Osteoblast (primary cell): Measurements from ENCODE around the gene GRID1. TPM values are rescaled to one million over a fixed set of nuclear protein-coding genes. Genes with fewer than 3 reads are reported as not detected.

Source experiments
- DNase-seq: peaks from one replicate; pipeline ENCODE4 v3.0.0; 2011; ENCODE audit warnings: low spot score, mixed read lengths; ENCODE audit not compliant: insufficient read length; ENCODE audit errors: missing footprints
- H2AFZ ChIP-seq: 2 replicates; pipeline ENCODE4 v1.6.0; 2011; ENCODE audit warnings: mild to moderate bottlenecking, low read length
- H3K27ac ChIP-seq: 2 replicates; pipeline ENCODE4 v1.5.1; 2011; ENCODE audit warnings: mild to moderate bottlenecking, low read depth, low read length, moderate library complexity
- H3K27me3 ChIP-seq: 2 replicates; pipeline ENCODE4 v1.6.0; 2012; ENCODE audit warnings: mild to moderate bottlenecking, control low read depth, inconsistent platforms, low read length, moderate library complexity; ENCODE audit not compliant: insufficient read depth
- H3K36me3 ChIP-seq: 2 replicates; pipeline ENCODE4 v1.5.1; 2011; ENCODE audit warnings: mild to moderate bottlenecking, low read length, control low read depth, moderate library complexity; ENCODE audit not compliant: insufficient read depth
- H3K4me1 ChIP-seq: 2 replicates; pipeline ENCODE4 v1.5.1; 2011; ENCODE audit warnings: mild to moderate bottlenecking, low read length, control low read depth, moderate library complexity; ENCODE audit not compliant: insufficient read depth
- H3K4me2 ChIP-seq: 2 replicates; pipeline ENCODE4 v1.6.0; 2011; ENCODE audit warnings: mild to moderate bottlenecking, low read length; ENCODE audit not compliant: insufficient read depth
- H3K4me3 ChIP-seq: fragments of 200-600 bp; sonication (generic); 3 replicates; pipeline ENCODE4 v1.5.1; 2012; ENCODE audit warnings: mild to moderate bottlenecking, low read length, inconsistent platforms; ENCODE audit not compliant: insufficient read depth
- H3K79me2 ChIP-seq: 2 replicates; pipeline ENCODE4 v1.6.0; 2012; ENCODE audit warnings: mild to moderate bottlenecking, low read length, control low read depth, inconsistent platforms; ENCODE audit not compliant: insufficient read depth
- H3K9me3 ChIP-seq: 2 replicates; pipeline ENCODE4 v1.5.1; 2011; ENCODE audit warnings: low read depth, low read length, control low read depth
- H4K20me1 ChIP-seq: 2 replicates; pipeline ENCODE4 v1.6.0; 2012; ENCODE audit warnings: mild to moderate bottlenecking, low read length, control low read depth; ENCODE audit not compliant: insufficient read depth
- total RNA-seq: library from RNA; depleted of rRNA; stranded (reverse); fragments of >200 nt; gene quantifications from 2 replicates; pipeline ENCODE4 v1.2.3, GENCODE V29; 2012
- TF ChIP-seq, protein P1 (sequence below): IDR thresholded peaks from 2 replicates; pipeline ENCODE4 v1.5.1; 2011; ENCODE audit warnings: mild to moderate bottlenecking, low read depth, low read length, moderate library complexity; ENCODE audit errors: extremely low read depth

Gene GRID1
- total RNA-seq, 1 donor = not detected

DNA sequence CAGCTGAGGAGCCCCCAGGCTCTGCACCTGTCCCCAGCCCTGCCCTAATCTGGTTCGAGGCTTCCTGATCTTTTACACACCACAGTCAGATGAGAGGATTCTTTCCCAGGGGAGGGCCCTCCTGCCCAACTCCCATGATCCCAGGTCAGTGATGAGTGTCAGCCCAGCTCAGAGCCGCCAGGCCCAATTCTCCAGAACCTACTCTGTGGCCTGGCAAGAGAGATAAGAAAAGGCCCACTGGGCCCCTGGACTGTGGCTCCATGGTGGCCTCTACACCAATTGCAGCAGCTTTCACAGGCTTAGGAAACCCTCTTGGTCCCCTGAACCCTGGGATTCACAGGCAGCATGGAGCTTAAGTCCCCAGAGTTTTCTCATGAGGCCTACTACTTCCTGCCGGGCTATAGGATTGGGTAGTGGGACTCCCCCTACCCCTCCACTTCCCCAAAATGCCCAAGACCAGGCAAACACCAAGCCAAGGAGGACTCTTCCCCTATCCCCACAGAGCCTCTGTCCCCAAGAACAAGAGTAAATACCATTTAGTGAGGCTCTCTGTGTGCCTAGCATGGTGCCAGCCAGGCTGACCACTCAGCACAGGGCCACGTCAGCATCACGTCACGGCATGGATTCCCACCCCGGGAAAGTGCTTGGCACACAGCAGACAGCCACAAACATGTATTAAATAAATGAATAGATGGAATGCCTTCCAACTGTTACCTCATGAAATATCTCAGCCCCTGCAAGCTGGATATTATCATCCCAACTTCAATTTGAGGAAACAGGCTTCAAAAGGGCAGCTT, 100.0 kb downstream of the GRID1 start:
- TF ChIP-seq, protein P1, sequence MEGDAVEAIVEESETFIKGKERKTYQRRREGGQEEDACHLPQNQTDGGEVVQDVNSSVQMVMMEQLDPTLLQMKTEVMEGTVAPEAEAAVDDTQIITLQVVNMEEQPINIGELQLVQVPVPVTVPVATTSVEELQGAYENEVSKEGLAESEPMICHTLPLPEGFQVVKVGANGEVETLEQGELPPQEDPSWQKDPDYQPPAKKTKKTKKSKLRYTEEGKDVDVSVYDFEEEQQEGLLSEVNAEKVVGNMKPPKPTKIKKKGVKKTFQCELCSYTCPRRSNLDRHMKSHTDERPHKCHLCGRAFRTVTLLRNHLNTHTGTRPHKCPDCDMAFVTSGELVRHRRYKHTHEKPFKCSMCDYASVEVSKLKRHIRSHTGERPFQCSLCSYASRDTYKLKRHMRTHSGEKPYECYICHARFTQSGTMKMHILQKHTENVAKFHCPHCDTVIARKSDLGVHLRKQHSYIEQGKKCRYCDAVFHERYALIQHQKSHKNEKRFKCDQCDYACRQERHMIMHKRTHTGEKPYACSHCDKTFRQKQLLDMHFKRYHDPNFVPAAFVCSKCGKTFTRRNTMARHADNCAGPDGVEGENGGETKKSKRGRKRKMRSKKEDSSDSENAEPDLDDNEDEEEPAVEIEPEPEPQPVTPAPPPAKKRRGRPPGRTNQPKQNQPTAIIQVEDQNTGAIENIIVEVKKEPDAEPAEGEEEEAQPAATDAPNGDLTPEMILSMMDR = no peak
- no peaks in the 10 kb centered on the region for H4K20me1 ChIP-seq
- H3K79me2 ChIP-seq = no peaks in the 10 kb centered on the region
- H3K9me3 ChIP-seq = no peaks in the 10 kb centered on the region
- H3K27ac ChIP-seq = no peak overlapping the region
- no peaks in the 10 kb centered on the region for H3K36me3 ChIP-seq
- no peaks in the 10 kb centered on the region for H3K4me1 ChIP-seq
- no peak overlapping the region for H3K4me3 ChIP-seq
- peak; percentile 61 for DNase-seq
- no peaks in the 10 kb centered on the region for H3K27me3 ChIP-seq
- no peak overlapping the region for H2AFZ ChIP-seq
- H3K4me2 ChIP-seq = no peak overlapping the region

DNA sequence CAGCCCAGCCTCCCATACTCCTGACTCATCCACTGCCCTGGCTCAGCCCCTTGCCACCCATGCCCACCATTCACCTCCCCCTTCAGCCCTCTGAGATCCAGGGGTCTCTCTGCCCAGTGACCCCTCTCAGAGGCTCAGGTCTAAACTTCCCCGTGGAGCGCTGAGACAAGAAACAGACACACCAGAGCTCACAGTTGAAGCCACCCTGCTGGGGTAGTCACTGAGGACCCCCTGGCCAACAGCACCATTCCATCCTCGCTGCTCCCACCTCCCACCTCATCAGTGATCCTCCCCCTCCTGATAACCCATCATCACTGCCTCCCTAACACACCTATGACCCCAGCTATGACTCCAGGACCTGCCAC, 100.7 kb downstream of the GRID1 start:
- Histone ChIP-seq H3K4me3 (no peak overlapping the region), H3K9me3 (no peaks in the 10 kb centered on the region), H3K4me2 (no peak overlapping the region), H3K27ac (no peak overlapping the region), H3K4me1 (no peaks in the 10 kb centered on the region), H2AFZ (no peak overlapping the region), H4K20me1 (no peaks in the 10 kb centered on the region), H3K79me2 (no peaks in the 10 kb centered on the region), H3K27me3 (no peaks in the 10 kb centered on the region), H3K36me3 (no peaks in the 10 kb centered on the region)
- TF ChIP-seq, protein P1 = no peak
- no peak for DNase-seq

DNA sequence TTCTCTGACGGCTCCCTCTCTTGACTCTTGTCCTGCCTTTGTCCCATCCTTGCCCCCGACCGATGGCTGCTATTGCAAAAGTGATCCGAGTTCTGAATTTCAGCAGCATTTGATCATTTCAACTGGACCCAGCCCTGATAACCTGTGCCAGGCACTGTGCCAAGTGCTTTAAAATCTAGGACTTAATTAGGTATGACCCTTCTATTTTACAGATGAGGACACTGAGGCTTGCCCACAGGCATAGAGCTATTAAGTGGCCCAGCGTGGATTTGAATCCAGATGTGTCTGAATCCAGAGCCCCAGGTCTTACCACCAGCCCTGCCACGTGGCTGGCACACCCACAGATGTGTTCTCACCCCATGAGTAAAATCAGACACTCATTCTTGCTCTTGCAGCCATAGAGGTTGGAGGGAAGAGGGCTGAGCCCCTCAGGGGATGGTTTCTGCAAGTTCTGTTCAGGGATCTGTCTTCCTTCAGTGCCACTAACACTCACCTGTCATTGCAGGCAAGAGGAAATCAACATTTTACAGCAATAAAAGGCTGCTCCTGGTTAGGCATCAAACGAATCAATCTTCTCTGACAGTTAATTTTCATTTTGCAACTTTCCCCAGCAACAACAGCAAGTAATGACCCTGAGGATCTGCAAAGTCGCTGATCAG, 101.2 kb downstream of the GRID1 start:
- H4K20me1 ChIP-seq = no peaks in the 10 kb centered on the region
- TF ChIP-seq, protein P1 = no peak

GRCh38 chr10:86264481-86265231, 101.9 kb downstream of the GRID1 start:
- Histone ChIP-seq H3K4me1 (no peaks in the 10 kb centered on the region), H2AFZ (no peak overlapping the region), H3K4me3 (no peak overlapping the region), H3K79me2 (no peaks in the 10 kb centered on the region), H3K9me3 (no peaks in the 10 kb centered on the region), H3K27ac (no peak overlapping the region), H3K27me3 (no peaks in the 10 kb centered on the region), H3K4me2 (no peak overlapping the region), H3K36me3 (no peaks in the 10 kb centered on the region), H4K20me1 (no peaks in the 10 kb centered on the region)
- DNase-seq = peak; percentile 60
- TF ChIP-seq, protein P1 = no peak

More for the DNA sequence above, 101.2 kb downstream of the GRID1 start:
- Histone ChIP-seq H3K36me3 (no peaks in the 10 kb centered on the region), H3K79me2 (no peaks in the 10 kb centered on the region), H3K4me3 (no peak overlapping the region), H3K9me3 (no peaks in the 10 kb centered on the region), H2AFZ (no peak overlapping the region), H3K4me1 (no peaks in the 10 kb centered on the region), H3K27me3 (no peaks in the 10 kb centered on the region), H3K27ac (no peak overlapping the region), H3K4me2 (no peak overlapping the region)
- no peak for DNase-seq
